ENCODE measurements around the gene SPATA2L. TPM values are rescaled to one million over a fixed set of nuclear protein-coding genes. Genes with fewer than 3 reads are reported as not detected.

The SPATA2L gene
- total and polyA plus RNA-seq, 2 of the 13 experiments (the other 11 are each of a cell fraction or from before 2014, with no cell fraction given): 9.1 to 20.7 TPM

DNA sequence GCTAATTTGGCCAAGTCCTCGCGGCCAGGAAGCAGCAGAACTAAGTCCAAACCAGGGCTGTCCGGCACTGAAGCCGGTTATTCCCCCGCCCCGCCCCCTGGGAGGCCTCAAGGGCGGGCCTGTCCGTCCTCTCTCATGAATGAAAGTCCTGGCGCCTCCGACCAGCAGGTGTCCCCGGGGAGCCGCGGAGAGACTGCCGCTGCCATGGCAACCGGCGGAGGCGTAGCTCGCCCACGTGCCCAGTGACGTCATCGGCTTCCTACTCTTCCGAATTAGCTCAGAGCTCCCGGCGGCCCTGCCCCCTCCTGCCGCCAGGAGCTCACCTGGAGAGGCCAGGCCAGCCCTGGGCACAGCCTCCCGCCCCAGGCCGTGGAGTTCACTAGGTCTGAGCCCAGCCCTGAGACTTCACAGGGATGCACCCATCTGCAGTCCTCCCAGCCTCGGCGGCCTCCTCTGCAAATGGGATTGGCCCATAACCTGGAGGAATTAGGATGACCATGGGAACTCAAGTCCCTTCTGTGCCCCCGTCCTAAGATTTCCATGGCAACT is 1.3 kb downstream of the SPATA2L start (continued):
- TF ChIP-seq, protein P1, sequence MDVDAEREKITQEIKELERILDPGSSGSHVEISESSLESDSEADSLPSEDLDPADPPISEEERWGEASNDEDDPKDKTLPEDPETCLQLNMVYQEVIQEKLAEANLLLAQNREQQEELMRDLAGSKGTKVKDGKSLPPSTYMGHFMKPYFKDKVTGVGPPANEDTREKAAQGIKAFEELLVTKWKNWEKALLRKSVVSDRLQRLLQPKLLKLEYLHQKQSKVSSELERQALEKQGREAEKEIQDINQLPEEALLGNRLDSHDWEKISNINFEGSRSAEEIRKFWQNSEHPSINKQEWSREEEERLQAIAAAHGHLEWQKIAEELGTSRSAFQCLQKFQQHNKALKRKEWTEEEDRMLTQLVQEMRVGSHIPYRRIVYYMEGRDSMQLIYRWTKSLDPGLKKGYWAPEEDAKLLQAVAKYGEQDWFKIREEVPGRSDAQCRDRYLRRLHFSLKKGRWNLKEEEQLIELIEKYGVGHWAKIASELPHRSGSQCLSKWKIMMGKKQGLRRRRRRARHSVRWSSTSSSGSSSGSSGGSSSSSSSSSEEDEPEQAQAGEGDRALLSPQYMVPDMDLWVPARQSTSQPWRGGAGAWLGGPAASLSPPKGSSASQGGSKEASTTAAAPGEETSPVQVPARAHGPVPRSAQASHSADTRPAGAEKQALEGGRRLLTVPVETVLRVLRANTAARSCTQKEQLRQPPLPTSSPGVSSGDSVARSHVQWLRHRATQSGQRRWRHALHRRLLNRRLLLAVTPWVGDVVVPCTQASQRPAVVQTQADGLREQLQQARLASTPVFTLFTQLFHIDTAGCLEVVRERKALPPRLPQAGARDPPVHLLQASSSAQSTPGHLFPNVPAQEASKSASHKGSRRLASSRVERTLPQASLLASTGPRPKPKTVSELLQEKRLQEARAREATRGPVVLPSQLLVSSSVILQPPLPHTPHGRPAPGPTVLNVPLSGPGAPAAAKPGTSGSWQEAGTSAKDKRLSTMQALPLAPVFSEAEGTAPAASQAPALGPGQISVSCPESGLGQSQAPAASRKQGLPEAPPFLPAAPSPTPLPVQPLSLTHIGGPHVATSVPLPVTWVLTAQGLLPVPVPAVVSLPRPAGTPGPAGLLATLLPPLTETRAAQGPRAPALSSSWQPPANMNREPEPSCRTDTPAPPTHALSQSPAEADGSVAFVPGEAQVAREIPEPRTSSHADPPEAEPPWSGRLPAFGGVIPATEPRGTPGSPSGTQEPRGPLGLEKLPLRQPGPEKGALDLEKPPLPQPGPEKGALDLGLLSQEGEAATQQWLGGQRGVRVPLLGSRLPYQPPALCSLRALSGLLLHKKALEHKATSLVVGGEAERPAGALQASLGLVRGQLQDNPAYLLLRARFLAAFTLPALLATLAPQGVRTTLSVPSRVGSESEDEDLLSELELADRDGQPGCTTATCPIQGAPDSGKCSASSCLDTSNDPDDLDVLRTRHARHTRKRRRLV (CRISPR knock-in tag; IDR thresholded peaks at IDR 0.05): no peak; the same call in 1 of the 2 replicates
- TF ChIP-seq ZNF3 (CRISPR knock-in tag; IDR thresholded peaks at IDR 0.05) (no peak), NFKBIZ (CRISPR knock-in tag; IDR thresholded peaks at IDR 0.05) (0 out of 2 replicates have a peak, but pooled peaks have one; percentile 59), NR2F2 (IDR thresholded peaks at IDR 0.05; ENCODE audit: borderline replicate concordance, low read depth) (peak; percentile 9; the same call in 1 of the 2 replicates), PCBP2 (optimal IDR thresholded peaks at IDR 0.05; ENCODE audit: low read depth, low read length, poor library complexity, severe bottlenecking) (no peak), SP2 (CRISPR knock-in tag; IDR thresholded peaks at IDR 0.05) (no peak), RELA (CRISPR knock-in tag; IDR thresholded peaks at IDR 0.05) (peak; percentile 37; the same call in 1 of the 2 replicates), MATR3 (CRISPR knock-in tag; IDR thresholded peaks at IDR 0.05) (no peak), ZNF850 (CRISPR knock-in tag; conservative IDR thresholded peaks at IDR 0.05) (no peak), FOXA3 (CRISPR knock-in tag; IDR thresholded peaks at IDR 0.05) (0 out of 2 replicates have a peak, but pooled peaks have one; percentile 48)
- TF ChIP-seq, protein P2, sequence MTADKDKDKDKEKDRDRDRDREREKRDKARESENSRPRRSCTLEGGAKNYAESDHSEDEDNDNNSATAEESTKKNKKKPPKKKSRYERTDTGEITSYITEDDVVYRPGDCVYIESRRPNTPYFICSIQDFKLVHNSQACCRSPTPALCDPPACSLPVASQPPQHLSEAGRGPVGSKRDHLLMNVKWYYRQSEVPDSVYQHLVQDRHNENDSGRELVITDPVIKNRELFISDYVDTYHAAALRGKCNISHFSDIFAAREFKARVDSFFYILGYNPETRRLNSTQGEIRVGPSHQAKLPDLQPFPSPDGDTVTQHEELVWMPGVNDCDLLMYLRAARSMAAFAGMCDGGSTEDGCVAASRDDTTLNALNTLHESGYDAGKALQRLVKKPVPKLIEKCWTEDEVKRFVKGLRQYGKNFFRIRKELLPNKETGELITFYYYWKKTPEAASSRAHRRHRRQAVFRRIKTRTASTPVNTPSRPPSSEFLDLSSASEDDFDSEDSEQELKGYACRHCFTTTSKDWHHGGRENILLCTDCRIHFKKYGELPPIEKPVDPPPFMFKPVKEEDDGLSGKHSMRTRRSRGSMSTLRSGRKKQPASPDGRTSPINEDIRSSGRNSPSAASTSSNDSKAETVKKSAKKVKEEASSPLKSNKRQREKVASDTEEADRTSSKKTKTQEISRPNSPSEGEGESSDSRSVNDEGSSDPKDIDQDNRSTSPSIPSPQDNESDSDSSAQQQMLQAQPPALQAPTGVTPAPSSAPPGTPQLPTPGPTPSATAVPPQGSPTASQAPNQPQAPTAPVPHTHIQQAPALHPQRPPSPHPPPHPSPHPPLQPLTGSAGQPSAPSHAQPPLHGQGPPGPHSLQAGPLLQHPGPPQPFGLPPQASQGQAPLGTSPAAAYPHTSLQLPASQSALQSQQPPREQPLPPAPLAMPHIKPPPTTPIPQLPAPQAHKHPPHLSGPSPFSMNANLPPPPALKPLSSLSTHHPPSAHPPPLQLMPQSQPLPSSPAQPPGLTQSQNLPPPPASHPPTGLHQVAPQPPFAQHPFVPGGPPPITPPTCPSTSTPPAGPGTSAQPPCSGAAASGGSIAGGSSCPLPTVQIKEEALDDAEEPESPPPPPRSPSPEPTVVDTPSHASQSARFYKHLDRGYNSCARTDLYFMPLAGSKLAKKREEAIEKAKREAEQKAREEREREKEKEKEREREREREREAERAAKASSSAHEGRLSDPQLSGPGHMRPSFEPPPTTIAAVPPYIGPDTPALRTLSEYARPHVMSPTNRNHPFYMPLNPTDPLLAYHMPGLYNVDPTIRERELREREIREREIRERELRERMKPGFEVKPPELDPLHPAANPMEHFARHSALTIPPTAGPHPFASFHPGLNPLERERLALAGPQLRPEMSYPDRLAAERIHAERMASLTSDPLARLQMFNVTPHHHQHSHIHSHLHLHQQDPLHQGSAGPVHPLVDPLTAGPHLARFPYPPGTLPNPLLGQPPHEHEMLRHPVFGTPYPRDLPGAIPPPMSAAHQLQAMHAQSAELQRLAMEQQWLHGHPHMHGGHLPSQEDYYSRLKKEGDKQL (CRISPR knock-in tag; IDR thresholded peaks at IDR 0.05; ENCODE audit: low read depth): no peak
- TF ChIP-seq, protein P3, sequence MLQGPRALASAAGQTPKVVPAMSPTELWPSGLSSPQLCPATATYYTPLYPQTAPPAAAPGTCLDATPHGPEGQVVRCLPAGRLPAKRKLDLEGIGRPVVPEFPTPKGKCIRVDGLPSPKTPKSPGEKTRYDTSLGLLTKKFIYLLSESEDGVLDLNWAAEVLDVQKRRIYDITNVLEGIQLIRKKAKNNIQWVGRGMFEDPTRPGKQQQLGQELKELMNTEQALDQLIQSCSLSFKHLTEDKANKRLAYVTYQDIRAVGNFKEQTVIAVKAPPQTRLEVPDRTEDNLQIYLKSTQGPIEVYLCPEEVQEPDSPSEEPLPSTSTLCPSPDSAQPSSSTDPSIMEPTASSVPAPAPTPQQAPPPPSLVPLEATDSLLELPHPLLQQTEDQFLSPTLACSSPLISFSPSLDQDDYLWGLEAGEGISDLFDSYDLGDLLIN (CRISPR knock-in tag; IDR thresholded peaks at IDR 0.05; ENCODE audit: borderline replicate concordance): no peak
- TF ChIP-seq, protein P4, sequence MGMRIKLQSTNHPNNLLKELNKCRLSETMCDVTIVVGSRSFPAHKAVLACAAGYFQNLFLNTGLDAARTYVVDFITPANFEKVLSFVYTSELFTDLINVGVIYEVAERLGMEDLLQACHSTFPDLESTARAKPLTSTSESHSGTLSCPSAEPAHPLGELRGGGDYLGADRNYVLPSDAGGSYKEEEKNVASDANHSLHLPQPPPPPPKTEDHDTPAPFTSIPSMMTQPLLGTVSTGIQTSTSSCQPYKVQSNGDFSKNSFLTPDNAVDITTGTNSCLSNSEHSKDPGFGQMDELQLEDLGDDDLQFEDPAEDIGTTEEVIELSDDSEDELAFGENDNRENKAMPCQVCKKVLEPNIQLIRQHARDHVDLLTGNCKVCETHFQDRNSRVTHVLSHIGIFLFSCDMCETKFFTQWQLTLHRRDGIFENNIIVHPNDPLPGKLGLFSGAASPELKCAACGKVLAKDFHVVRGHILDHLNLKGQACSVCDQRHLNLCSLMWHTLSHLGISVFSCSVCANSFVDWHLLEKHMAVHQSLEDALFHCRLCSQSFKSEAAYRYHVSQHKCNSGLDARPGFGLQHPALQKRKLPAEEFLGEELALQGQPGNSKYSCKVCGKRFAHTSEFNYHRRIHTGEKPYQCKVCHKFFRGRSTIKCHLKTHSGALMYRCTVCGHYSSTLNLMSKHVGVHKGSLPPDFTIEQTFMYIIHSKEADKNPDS (CRISPR knock-in tag; IDR thresholded peaks at IDR 0.05): 0 out of 2 replicates have a peak, but pooled peaks have one; percentile 60
- TF ChIP-seq, protein P5, sequence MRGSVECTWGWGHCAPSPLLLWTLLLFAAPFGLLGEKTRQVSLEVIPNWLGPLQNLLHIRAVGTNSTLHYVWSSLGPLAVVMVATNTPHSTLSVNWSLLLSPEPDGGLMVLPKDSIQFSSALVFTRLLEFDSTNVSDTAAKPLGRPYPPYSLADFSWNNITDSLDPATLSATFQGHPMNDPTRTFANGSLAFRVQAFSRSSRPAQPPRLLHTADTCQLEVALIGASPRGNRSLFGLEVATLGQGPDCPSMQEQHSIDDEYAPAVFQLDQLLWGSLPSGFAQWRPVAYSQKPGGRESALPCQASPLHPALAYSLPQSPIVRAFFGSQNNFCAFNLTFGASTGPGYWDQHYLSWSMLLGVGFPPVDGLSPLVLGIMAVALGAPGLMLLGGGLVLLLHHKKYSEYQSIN (CRISPR knock-in tag; IDR thresholded peaks at IDR 0.05; ENCODE audit: borderline replicate concordance): no peak
